Inferior parietal cortex (tissue), 1 donor: ENCODE results near the gene SAAL1.
A peak's percentile ranks its signal among the peaks of the same experiment; 100 is the strongest.

Source experiments
- DNase-seq: peaks from one replicate; pipeline ENCODE4 v3.0.0-alpha.2; 2016; ENCODE audit errors: extremely low spot score

SAAL1 gene

DNA sequence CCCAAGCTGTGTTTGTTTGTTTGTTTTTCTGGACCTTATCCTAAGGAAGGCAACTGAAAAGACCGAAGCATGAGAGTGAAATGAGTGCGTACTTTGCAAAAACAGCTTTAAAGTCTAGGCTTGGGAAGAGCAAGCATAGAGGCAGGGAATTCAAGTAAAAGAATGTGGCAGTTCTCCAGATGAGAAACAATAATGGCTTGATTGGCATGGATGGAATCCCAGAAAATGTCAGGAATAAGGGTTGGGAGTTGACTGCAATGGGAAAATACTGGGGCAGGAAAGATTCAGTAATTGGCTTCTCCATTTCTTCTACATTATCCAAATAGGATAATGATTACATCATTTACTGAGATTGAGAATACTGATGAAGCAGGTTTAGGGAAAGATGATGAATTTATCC is 17.5 kb downstream of the SAAL1 start:
- peak; percentile 34 for DNase-seq

DNA sequence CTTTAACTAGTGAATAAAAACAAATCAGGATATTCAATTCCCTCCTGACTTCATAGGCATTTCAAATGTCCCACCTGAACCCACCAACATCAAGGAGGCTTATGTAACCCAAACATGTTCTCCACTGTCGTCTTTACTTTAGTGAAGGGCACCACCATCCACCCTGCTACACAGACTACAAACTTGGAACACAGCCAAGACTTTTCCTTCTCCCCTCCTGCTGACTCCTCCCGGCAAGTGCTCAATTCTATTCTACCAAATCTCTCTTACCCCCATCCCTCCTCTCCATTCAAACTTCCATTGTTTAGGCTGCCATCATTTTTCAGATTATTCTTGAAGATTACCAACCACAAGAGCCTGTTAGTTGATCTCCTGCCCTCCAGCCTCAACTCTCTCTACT is 24.3 kb downstream of the SAAL1 start:
- DNase-seq, result no peak

DNA sequence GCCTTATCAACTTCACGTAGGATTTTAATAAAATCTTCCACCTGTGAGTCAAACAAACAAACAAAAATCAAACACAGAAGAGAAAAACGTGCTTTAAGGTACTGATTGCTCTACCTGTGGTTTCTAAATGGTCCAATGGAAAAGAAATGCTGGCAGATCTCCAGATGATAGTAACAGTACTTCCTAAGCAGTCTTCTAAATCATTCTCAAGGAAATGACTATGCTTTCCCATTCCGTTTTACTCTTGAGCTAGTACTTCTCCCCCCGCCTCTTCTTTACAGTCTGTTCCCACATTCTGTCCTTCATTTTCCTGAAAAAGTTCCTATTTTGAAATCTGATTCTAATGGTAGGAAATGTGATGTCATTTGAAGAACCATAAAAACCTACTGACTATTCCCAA is 25.4 kb downstream of the SAAL1 start:
- DNase-seq, result no peak

DNA sequence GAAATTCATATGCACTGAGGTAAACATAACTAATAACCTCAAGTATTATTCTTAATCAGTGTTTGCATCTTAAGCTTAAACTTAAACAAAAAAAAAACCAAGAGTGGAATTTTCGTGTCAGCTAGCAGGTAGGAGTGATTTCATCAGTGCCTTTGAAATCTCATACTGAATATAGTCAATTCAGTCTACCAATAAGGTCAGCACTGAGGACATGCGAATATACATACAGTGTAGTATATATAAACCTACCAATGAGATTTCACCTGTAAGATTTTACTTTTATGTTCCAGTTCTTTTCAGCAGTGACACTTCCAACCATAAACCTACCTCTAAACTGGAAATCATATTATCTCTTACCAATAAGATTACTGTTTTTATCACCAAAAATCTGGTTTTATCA is 27.0 kb downstream of the SAAL1 start:
- DNase-seq, result no peak

DNA sequence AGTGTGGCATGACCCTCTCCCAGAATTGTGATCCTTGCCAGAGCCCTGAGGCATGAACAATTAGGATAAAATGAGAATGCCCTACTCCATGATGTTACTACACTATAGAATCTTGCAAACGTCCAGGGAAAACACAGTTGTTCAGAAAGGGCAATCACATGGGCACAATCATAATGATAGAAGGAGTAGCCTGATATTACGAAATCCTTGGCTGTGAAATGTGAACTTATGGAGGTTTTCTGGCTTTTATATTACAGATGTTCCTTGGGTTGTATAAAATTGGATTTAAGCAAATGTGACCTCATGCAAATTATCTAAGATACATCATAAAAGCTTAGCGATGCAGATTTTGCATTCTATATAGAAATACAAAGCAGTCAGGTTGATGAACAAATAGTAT is 30.4 kb downstream of the SAAL1 start:
- DNase-seq, result no peak

DNA sequence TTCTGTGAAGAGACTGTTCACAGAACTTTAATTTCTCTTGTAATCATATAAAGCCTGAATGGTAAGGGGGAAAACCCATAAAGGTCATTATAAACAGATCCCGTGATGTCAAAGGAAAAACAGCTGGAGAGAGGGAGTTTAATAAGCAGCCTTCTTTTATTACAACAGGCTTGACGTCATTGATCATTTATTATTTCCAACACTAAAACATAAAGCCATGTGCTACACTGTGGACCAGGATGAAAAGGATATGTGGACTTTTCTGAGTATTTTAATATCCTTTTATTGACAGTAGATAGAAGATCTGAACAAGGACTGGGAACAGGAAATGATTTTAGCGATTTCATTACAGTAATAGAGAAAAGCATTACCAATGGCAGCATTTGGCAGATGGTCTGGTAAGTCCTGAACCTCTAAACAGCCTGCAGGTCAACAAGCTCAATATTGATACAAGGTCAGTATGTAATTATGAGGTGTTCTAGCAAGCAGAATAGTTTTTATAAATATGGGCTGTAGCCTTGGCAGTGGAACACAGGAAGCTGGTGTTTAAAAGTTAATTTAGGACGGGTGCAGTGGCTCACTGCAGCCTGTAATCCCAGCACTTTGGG is 34.7 kb downstream of the SAAL1 start:
- DNase-seq, result no peak

DNA sequence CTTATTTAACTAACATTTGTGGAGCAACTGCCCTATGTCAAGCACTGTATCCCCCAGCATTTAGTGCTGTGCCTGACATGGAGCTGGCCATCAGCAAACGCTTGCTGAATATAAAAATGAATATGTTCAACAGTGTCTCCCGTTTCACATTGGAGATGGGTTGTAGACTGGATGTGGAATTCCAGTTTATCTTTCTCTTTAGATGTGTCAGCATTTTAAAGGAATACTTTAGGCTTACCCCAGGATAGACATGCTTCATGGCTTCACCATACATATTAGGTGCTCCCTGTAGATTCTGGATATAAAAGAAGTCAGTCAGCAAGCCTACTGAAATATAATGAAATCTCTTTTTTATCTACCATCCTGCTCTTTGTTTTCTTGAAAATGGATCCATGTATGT is 38.5 kb downstream of the SAAL1 start:
- DNase-seq, result no peak

DNA sequence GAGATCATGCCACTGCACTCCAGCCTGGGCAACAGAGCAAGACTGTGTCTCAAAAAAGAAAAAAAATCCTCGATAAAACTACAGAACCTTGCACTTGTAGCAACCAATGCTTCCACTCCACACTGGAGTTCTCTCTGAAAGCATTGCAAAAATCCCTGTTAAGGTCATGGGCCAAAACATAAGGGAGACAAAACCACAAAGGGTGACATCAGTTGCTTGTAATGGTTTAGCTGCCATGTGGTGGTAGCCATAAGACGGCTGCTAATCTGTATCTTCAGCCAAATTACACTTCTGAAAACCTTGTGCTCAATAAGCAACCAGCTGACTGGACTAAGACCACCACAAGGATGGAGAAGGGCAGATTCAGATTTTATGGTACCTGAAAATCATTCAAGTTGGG is 39.3 kb downstream of the SAAL1 start:
- no peak for DNase-seq

DNA sequence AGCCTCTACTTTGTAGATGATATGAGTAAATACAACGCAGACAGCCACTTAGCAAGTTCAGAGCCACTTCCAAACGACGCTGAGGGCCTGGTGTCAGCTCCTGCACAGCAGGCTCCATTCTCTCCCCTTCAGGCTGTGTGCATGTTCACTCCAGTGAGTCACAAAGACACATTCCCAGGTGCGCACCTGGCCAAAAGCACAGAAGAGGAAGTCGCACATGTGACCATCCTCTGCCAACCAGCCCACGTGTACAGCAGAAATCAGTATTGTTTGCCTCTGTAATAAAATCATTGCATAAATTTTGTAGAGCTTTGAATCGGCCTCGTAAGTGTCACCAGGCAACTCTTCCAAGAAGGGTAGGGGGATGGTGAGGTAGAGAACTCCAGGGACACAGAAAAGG is 40.3 kb downstream of the SAAL1 start:
- DNase-seq, result no peak

DNA sequence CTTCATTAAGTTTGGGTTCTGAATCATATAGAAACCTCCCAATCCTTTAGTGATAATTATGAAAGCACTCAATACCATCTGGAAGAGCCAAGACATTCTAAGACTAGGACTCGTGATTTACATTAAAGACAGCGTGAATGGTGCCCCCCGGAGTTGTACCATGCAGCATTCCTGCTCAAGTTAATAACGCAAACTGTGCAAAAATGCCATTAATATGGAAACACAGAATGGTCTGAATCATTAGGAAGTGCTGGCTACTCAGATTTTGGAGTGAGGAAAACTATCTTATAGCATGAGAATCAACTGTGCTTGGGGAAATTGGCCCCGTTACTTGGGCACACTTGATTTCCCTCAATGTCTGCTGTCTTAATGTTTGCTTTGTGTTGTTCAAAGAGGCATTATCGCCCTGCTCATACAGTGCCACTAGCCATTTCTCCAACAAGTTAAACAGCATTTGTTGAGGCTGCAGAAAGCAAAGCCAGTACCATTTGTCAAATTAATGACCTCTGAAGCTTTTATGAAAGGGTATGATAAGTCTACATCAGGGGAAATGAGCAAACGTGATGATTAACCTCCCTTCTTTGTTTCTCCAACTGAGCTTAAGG is 41.3 kb downstream of the SAAL1 start:
- DNase-seq, result no peak

DNA sequence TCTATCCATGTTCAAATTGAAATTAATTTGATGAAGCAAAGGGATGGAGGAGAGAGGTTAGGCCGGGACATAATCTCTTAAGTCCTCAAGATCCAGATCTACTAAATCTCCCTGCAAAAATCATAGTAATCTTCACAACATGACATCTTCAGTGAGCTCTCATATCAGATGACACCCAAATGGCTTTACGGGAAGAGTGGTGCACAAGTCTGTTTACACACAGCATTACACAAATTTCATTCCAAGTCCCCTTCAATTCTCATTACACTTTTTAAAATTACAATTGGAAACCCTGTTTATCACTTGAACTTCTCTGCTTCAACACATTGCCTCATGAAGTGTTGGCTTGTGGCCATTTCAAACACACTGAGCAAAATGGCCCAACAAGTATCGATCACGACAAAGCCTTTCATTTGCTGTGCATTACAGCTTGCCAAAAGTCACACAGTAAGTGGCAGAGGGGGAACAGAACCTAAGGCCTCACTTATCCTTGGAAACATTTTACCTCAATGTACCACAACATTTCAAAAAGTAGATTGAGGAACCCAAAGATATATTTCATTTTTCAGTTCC is 41.9 kb downstream of the SAAL1 start:
- no peak for DNase-seq

DNA sequence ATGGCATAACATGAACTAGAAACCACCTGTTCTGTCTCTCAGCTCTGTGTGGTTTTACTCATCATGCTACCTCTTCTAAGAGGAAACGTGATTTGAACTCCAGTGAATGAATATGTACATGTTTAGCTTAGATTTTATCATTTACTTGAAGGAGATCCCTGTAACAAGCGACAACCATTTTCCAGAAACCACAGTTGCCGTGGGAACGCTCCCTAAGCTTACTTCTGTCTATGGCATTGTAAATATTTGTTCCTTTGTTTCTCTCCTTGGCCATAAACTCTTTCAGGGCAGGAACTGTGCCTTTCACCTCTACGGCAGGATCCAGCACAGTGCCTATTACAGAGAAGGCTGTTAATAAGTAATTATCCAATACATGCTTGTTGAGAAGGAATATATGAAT is 42.8 kb downstream of the SAAL1 start:
- no peak for DNase-seq

DNA sequence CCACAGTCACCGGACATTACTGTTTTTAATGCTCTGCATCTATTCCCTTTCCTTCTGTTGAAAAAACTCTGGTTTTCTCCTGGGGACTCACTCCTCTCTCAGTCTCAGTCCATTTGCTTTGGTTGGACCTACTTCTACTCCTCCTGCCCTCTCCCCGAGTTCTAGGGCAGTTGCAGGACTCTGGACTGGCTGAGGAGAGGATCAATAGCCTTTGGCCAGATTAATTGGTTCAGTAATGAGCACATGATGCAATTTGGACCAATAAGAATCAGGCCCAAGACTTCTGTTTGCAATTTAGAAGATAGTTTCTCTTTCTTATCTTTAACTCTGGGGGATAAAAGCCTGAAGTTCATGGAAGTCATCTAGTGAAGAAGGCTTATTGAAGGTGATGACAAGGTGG is 44.5 kb downstream of the SAAL1 start:
- no peak for DNase-seq

DNA sequence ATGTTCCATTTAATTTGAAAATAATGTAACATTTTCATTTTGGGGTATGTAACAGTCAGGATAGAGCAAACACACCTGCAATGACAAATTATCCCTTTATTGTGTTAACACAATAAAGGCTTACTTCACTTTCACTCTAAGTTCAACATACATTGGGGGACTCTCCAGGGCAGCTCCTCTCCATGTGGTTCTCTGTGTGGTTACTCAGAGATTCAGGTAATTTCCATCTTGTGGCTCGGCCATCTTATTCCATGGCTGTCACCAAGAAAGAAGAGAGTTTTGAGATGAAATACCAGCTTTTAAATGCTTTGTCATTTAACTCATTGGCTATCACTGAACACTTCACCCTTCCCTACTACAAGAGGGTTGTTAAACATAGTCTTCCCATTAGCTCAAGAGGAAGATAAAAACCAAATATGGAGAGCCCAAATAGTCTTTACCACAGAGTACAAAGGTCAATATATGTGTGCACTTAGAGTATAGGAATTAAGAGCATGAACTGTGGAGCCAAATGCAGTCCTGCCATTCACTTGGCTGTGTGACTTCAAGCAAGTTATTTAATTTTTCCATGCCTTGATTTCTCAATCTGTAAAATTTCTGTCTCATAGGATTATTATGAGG is 49.2 kb downstream of the SAAL1 start:
- DNase-seq, result no peak

DNA sequence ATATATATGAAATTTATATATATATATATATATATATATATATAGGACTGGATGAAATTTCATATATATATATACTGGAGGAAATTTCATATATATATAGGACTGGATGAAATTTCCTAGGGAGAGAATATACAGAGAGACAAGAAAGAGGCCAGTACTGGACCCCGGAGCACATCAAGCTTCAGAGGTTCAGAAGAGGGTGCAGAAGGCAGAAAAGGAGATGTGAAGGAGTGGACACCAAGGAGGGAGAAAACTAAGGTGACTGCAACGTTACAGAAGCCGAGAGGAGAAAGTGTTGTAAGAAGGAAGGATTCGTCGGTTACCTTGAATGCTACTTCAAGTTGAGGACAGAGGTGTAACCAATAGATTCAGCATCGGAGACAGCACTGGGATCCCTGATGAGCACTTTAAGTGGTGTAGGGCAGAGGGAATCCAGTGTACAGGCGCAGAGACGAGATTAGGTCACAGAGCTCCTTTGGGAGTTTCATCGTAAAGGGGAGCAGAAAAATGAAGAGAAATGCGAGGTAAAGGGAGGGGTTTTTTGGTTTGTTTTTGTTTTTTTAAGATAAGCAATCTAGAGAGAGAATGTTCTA is 51.3 kb downstream of the SAAL1 start:
- no peak for DNase-seq

DNA sequence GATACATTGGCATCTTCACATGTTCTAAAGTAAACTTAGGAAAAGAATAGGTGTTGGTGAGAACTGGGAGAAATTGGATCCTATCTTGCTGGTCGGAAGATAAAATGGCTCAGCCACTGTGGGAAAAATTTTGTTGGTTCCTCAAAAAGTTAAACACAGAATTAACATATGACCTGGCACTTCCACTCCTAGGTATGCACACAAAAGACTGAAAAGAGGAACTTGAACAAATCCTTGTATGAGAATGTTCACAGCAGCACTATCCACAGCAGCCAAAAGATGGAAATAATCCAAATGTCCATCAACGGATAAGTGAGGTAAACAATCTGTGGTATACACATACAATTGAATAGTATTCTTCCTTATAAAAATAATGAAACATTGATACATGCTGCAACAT is 55.0 kb downstream of the SAAL1 start:
- no peak for DNase-seq

DNA sequence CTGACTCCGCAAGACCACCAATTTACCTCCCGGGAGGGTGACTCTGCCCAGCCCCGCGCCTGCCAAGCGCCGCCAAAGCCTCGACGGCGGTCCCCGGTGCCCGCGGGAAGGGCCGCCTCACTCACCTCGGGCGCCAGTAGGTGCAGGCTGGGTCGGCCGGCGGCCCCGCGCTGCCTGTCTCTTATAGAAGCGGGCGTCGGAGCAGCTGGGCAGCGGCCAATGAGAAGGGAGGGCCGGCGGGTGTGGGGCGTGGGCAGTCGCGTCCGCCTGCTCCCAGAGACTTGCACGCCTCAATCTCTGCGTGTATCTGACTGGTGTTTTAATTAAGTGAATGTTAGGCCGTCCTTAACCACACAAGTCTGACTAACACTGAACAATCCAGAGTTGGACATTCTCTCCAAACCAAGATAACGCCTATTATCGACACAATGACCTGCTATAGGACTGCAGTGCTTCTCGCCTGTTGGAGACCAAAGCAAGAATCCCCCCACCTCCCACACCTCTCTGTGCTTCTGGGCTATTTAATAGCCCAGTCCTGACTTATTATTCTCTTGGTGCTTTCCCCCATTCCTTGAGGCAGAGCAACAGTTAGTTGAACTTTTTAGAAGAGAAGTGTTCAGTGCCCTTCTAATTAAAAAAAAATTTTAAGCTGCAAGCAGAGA is 59.6 kb downstream of the SAAL1 start, which contains the start of gene TPH1:
Gene TPH1 (minus strand): TSS at position 154 of the 662 bp plus-strand sequence. CDS start 5,507 bp downstream, outside the sequence.
- no peak for DNase-seq

DNA sequence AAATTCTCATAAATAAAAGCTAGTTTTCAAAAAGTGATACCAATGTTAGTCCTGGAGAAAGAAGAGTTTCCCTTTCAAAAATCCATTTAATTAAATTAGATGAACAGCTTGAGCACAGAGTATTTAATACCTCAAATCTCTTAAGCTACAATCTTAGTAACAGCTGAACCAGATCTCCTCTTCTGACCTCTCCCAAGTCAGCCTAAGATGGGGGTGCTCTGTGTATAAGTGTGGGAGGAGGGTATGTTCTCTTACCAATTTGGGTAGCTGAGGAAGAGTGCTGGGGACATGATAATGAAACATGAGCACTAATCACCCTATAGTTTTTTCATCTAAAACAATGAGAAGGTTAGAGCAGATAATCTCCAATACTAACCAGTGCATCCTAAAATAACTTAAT is 69.4 kb downstream of the SAAL1 start:
- no peak for DNase-seq
